TTC549 (cell line): ENCODE data around the gene ATP8A2.

ENCODE experiments used
- FAIRE-seq: peaks from 2 replicates; lab custom pipeline; 2012; peaks lifted over from hg19 to GRCh38; lab: Jason Lieb, UNC

The ATP8A2 gene

DNA sequence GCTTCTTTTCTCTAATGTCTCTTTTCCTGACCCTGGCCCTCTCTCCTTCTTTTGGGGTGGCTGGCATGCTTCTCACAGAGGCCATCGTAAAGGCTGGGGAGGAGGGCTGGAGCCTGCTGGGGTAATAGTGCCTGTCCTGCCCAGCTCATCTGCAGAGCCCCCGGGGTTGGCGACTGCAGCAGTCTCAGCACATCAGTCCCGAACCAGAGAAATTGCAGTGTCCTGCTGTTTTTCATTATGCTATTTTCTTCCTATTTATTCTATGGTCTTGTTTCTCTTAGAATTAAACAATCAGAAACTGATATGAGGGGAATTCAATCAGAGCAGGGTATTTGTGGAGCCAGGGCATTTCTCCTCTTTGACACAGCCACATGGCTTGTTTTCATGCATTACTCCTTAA is 513.6 kb downstream of the ATP8A2 start:
- no peak for FAIRE-seq

DNA sequence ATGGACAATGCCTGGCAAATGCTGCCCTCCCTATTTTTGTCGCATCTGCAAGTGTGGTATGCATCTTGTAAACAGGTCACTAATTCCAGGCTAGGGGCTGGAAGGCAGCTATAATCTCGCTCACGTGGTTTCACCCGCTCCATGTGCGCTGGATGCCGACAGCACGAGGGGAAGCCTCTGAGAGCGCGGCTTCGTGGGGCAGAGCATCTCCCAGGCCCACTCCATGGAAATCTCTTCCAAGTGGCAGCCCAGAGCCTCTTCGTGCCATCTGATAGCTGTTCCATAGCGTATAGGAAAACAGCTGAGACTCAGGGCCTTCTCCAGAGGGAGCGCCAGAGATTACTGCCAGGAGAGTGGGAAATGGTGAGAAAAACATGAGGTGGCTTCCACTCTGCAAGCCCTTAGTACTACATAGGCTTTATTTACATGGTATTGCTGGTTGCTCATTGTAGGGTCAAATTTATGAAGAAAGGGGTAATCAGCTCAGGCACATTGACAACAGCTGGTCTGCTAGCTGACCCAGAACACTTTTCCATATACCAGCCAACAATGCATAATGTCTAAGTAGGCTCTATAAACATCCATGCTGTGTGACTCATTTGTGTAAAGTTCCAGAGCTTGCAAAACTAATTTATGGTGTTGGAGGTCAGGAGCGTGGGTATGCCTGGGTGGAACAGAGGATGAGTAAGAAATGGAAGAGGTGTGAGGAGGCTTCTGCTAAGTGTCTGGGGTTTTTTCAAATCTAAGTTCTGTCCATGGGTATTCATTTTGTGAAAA is 514.9 kb downstream of the ATP8A2 start:
- no peak for FAIRE-seq

GRCh38 chr13:25887962-25888655 is 516.3 kb downstream of the ATP8A2 start:
- FAIRE-seq, result no peak

GRCh38 chr13:25890671-25891212 is 519.0 kb downstream of the ATP8A2 start:
- no peak for FAIRE-seq

DNA sequence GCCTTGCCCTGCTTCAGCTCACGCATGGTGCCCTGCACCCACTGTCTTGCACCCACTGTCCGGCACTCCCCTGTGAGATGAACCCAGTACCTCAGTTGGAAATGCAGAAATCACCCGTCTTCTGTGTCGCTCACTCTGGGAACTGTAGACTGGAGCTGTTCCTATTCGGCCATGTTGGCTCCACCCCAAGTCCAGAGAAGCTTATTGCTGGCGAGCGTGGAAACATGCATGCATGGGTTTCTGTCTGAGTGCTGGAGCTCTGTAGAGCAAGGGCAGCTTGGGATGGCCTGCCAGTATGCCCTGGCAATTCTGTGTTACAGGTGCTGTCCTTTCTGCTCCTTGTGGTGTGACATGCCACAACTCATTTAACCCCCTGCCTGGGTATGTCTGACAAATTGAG is 527.2 kb downstream of the ATP8A2 start:
- no peak for FAIRE-seq

DNA sequence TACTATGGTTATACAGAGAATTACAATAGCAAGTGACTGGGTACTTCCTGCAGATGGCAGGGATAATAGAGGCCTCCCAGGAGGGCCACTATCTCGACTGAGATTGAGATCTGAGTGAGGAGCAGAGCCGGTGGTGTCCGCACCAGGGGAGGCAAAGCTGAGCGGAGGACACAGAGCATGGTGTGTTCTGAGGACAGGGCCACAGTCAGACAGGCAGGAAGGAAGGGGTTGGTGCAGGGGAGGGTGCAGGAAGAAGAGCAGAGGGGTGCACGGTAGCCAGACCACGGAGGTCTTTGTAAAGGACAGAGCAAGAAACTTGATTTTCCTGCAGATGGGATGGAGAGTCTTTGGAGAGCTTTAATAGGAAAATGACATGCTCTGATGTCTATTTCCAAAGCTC is 527.7 kb downstream of the ATP8A2 start:
- no peak for FAIRE-seq

DNA sequence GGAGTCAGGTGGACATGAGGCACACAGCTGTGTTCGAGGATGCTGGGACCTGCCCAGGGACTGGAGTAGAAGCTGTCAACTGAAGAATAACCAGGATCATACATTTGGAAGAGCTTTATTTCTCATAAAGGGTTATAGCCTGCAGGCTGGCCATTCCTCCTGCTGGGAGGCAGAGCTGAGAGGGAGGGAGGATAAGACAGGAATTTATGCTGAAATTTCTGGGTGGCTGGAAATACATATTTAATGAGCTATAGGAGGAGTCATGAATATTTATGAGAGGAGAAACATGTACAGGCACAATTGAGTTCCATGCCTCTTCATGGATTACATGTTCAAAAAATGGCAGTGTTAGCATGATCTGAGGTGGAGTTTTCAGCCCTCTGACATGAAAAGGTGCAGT is 528.2 kb downstream of the ATP8A2 start:
- no peak for FAIRE-seq

GRCh38 chr13:25901460-25902376 is 529.9 kb downstream of the ATP8A2 start:
- no peak for FAIRE-seq

- FAIRE-seq, result no peak
These were observed 530.7 kb downstream of the ATP8A2 start for GRCh38 chr13:25902455-25902854.

DNA sequence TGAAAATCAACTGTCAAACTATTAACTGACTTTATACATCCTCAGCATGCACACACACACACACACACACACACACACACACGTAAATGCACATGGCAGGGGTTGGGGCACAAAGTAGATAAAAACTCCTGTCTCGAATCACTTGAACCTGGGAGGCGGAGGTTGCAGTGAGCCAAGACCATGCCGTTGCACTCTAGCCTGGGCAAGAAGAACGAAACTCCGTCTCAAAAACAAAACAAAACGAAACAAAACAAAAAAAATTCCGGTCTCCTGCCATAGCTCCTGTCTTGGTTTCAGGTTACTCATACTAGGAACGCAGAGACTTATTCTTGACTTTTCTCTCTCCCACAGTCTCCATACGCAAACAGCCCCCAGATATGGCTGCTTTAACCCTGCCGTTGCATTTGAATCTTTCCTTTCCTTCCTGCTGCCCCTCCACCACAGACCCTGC is 531.1 kb downstream of the ATP8A2 start:
- FAIRE-seq, result no peak

- no peak for FAIRE-seq
These were observed 533.1 kb downstream of the ATP8A2 start for GRCh38 chr13:25904830-25905229.

DNA sequence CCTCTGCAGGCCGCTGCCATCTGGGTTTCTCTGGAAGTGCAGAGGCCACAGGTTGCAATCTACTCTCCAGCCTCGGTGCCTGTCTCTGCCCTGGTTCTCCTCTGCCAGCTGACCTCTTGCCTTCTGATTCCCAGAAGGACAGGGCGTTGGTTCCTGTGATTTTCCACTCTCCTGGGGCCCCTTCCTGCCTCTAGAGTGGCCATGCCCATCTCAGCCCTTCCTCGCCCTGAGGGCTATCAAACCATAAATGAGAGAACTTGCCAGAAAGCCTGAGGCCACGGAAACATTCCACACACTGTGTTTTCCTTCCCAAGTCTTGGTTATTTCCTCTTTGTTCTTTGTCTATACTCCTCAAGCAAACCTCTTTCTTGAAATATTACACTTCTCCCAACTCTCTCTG is 533.8 kb downstream of the ATP8A2 start:
- no peak for FAIRE-seq

GRCh38 chr13:25906191-25906661 is 534.5 kb downstream of the ATP8A2 start:
- no peak for FAIRE-seq

DNA sequence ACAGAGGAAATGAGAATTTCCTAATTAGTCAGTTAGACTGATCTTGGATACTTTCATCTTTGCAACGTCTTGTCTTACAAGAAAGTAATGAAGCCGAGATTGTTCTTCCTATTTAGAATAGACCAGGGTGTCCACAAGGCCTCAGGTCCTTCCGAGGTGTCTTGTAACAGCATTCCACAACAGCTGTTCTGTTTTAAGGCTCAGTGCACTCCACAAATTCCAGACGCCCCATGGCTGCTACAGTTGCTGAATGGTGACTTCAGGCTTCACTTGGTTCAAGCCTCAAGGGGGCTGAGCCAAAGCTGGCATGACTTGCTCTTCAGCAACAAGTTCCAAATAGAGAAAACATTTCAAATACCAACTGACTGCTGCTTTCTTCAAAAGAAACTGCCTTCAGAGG is 536.6 kb downstream of the ATP8A2 start:
- no peak for FAIRE-seq

DNA sequence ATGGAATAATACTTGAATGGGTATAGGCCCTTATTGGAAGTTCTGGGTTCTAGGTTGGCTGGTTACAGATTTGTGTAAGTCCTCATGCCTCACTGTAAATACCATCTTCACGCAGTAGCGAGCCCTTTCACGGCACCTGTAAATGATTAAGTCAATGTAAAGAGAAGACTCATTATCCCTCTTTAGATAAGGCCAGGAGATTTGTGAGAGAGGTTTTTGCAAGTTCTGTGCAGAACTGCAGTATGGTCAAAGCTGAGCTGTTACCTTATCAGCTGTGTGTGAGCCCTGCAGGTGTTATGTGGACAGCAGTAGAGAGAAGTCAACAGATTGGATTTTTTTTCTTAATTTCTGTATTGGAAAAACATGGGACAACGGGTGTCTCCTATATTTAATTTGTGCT is 538.5 kb downstream of the ATP8A2 start:
- FAIRE-seq, result no peak

- FAIRE-seq, result no peak
These were observed 539.2 kb downstream of the ATP8A2 start for GRCh38 chr13:25910991-25911419.

GRCh38 chr13:25912961-25913360 is 541.2 kb downstream of the ATP8A2 start:
- FAIRE-seq, result no peak

- no peak for FAIRE-seq
These were observed 544.2 kb downstream of the ATP8A2 start for GRCh38 chr13:25915840-25916518.

DNA sequence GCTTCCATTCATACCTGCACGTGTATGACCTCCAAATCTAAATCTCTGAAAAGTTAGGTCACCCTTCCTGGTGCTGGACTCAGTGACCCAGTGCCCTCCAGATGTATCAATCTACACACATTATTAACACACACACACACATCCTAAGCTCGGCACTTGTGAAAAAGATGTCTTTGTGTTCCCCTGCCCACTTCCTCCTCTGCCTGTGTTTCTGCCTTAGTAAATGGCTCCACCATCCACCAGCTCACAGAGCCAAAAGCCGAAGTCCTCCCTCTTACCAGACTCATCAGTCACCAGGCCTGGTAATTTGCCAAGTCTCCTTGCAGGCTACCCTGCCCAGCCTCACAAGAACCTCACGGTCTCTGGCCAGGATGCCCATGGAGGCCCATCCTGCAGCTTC is 548.5 kb downstream of the ATP8A2 start:
- no peak for FAIRE-seq

- FAIRE-seq, result no peak
These were observed 549.2 kb downstream of the ATP8A2 start for GRCh38 chr13:25920931-25921330.

DNA sequence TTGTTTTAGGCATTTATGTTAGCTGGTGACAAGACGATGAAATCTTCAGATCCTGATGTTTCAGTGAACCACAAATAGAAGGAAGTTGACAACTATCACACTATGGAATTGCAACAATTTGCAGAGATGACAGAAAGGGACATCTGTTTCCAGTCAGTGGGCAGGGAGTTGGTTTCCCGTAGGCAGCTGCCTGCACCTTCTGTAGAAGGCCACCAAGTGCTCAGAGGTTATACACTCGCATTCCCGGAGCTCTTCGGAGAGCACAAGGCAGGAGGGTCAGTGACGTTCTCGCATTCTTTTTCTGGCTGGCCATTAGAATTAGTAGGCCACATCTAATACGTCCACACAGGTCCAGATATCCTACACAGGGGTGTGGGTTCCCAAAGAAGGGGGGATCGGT is 550.6 kb downstream of the ATP8A2 start:
- FAIRE-seq, result no peak
